ENCODE results near the gene TMEM201.

TMEM201 gene

DNA sequence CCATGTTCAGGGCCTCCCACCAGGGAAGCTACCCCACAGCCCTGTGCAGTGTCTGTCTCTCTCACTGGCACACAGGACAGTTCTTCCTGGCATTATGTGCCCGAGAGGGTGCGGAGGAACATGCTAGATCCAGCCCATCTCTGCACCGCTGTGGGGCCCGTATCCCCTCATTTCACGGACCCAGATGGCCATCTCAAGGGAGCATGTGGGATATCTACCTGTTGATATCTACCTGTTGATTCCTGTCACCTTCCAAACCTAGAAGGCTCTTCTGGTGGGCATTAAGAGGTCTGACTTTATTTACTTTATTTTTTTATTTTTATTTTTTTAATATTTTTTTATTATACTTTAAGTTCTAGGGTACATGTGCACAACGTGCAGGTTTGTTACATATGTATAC, 74.5 kb downstream of the TMEM201 start:
- no peaks in the 10 kb centered on the region for H3K36me3 ChIP-seq (ENCODE audit: control insufficient read depth in 2 of 2, insufficient read depth in 1 of 2, low read length in 2 of 2)
- CTCF ChIA-PET: no interaction called here
- TF ChIP-seq SCRT2 (tag by site-specific recombination; IDR thresholded peaks at IDR 0.05): peak; percentile 97
- TF ChIP-seq SCRT1 (tag by site-specific recombination; IDR thresholded peaks at IDR 0.05; ENCODE audit: borderline replicate concordance): peak; percentile 98
- no peak for TF ChIP-seq ZFHX2 (tag by site-specific recombination; conservative IDR thresholded peaks at IDR 0.05)
- POLR2A ChIA-PET: no interaction called here
- H3K4me3 ChIP-seq (ENCODE audit: low read depth, low read length): no peak overlapping the region
- H3K27ac ChIP-seq (ENCODE audit: extremely low read depth, low read depth, low read length): no peak overlapping the region
- no peaks in the 10 kb centered on the region for H3K9me3 ChIP-seq (ENCODE audit: control insufficient read depth, insufficient read depth, low read depth, low read length)
- no peaks in the 10 kb centered on the region for H3K4me1 ChIP-seq (ENCODE audit: control insufficient read depth, insufficient read depth, low read length)
